ENCODE measurements around the gene PTPRG. TPM values are rescaled to one million over a fixed set of nuclear protein-coding genes. Genes with fewer than 3 reads are reported as not detected.

The PTPRG gene
- total and polyA plus RNA-seq, 4 donors = 3.6 to 35.6 (median 8.1) TPM

GRCh38 chr3:61639991-61640390 is 78.6 kb downstream of the PTPRG start:
- TF ChIP-seq CTCF (IDR thresholded peaks at IDR 0.05; ENCODE audit: low read depth, low read length, missing input control) (no peak), RXRA (IDR thresholded peaks at IDR 0.05) (no peak), YY1 (IDR thresholded peaks at IDR 0.05) (no peak), NR2F2 (IDR thresholded peaks at IDR 0.05) (no peak), FOXA1 (IDR thresholded peaks at IDR 0.05) (no peak), SP1 (IDR thresholded peaks at IDR 0.05) (no peak), MAX (IDR thresholded peaks at IDR 0.05) (no peak), GABPA (IDR thresholded peaks at IDR 0.05 in 1 of 2, conservative IDR thresholded peaks at IDR 0.05 in 1 of 2) (no peak), JUND (IDR thresholded peaks at IDR 0.05) (no peak)
- H3K9ac ChIP-seq (ENCODE audit: low read depth in 1 of 2, low read length in 2 of 2) = no peak overlapping the region
- 96% methylated on average over 2 of the region's 2 CpGs for WGBS

GRCh38 chr3:61645148-61645547 is 83.8 kb downstream of the PTPRG start:
- peak; percentile 30 for TF ChIP-seq FOXA2 (IDR thresholded peaks at IDR 0.05)
- TF ChIP-seq HNF4G (IDR thresholded peaks at IDR 0.05) = no peak
- no peak for TF ChIP-seq EGR1 (IDR thresholded peaks at IDR 0.05; ENCODE audit: low read depth in 2 of 2)
- TF ChIP-seq SP1 (IDR thresholded peaks at IDR 0.05) = peak; percentile 23
- 76% methylated on average over 2 of the region's 2 CpGs for WGBS
- H3K9ac ChIP-seq (ENCODE audit: low read depth in 1 of 2, low read length in 2 of 2) = no peak overlapping the region
- peaks cover 0 to 7% (median 3%) of the 10 kb centered on the region in 4 donors for H3K9me3 ChIP-seq (ENCODE audit: control insufficient read depth in 4 of 4, low read length in 3 of 4)
- no peaks in the 10 kb centered on the region for H3K27me3 ChIP-seq (ENCODE audit: control insufficient read depth in 4 of 4, insufficient read depth in 4 of 4, low read length in 3 of 4)
- H3K4me1 ChIP-seq (ENCODE audit: control insufficient read depth in 4 of 4, insufficient read depth in 4 of 4, low read length in 3 of 4) = peaks cover 0 to 16% (median 5%) of the 10 kb centered on the region in 4 donors
- no peaks in the 10 kb centered on the region for H3K36me3 ChIP-seq (ENCODE audit: control insufficient read depth in 4 of 4, insufficient read depth in 3 of 4, low read depth in 1 of 4, low read length in 3 of 4)
- H3K4me3 ChIP-seq (ENCODE audit: low read depth in 1 of 3, low read length in 3 of 3) = no peak overlapping the region
- no peak for DNase-seq (ENCODE audit: low spot score)
- H3K27ac ChIP-seq (ENCODE audit: low read depth in 1 of 2, low read length in 2 of 2) = no peak overlapping the region

More at GRCh38 chr3:61639991-61640390, 78.6 kb downstream of the PTPRG start:
- no peaks in the 10 kb centered on the region for H3K9me3 ChIP-seq (ENCODE audit: control insufficient read depth in 4 of 4, low read length in 3 of 4)
- peaks cover 1 to 23% (median 15%) of the 10 kb centered on the region in 4 donors for H3K4me1 ChIP-seq (ENCODE audit: control insufficient read depth in 4 of 4, insufficient read depth in 4 of 4, low read length in 3 of 4)
- H3K4me3 ChIP-seq (ENCODE audit: low read depth in 1 of 3, low read length in 3 of 3) = no peak overlapping the region
- no peak overlapping the region for H3K27ac ChIP-seq (ENCODE audit: low read depth in 1 of 2, low read length in 2 of 2)
- no peaks in the 10 kb centered on the region for H3K27me3 ChIP-seq (ENCODE audit: control insufficient read depth in 4 of 4, insufficient read depth in 4 of 4, low read length in 3 of 4)
- DNase-seq (ENCODE audit: low spot score) = no peak
- no peaks in the 10 kb centered on the region for H3K36me3 ChIP-seq (ENCODE audit: control insufficient read depth in 4 of 4, insufficient read depth in 3 of 4, low read depth in 1 of 4, low read length in 3 of 4)

GRCh38 chr3:61646360-61646759 is 85.0 kb downstream of the PTPRG start:
- H3K4me3 ChIP-seq (ENCODE audit: low read depth in 1 of 3, low read length in 3 of 3) = no peak overlapping the region
- no peak overlapping the region for H3K9ac ChIP-seq (ENCODE audit: low read depth in 1 of 2, low read length in 2 of 2)
- peaks cover 0 to 7% (median 3%) of the 10 kb centered on the region in 4 donors for H3K9me3 ChIP-seq (ENCODE audit: control insufficient read depth in 4 of 4, low read length in 3 of 4)
- TF ChIP-seq HNF4G (IDR thresholded peaks at IDR 0.05) (no peak), FOXA2 (IDR thresholded peaks at IDR 0.05) (no peak), REST (IDR thresholded peaks at IDR 0.05) (no peak), EGR1 (IDR thresholded peaks at IDR 0.05; ENCODE audit: low read depth in 2 of 2) (no peak), TAF1 (conservative IDR thresholded peaks at IDR 0.05) (no peak), CTCF (IDR thresholded peaks at IDR 0.05; ENCODE audit: low read depth, low read length, missing input control) (no peak), MAX (IDR thresholded peaks at IDR 0.05) (no peak), ATF3 (IDR thresholded peaks at IDR 0.05) (no peak), HNF4A (conservative IDR thresholded peaks at IDR 0.05) (no peak), RAD21 (IDR thresholded peaks at IDR 0.05) (no peak), NR2F2 (IDR thresholded peaks at IDR 0.05) (no peak), ZBTB33 (IDR thresholded peaks at IDR 0.05) (no peak)
- H3K4me1 ChIP-seq (ENCODE audit: control insufficient read depth in 4 of 4, insufficient read depth in 4 of 4, low read length in 3 of 4) = peaks cover 0 to 16% (median 5%) of the 10 kb centered on the region in 4 donors
- H3K27ac ChIP-seq (ENCODE audit: low read depth in 1 of 2, low read length in 2 of 2) = no peak overlapping the region
- 98% methylated on average over 1 of the region's 1 CpG for WGBS
- H3K36me3 ChIP-seq (ENCODE audit: control insufficient read depth in 4 of 4, insufficient read depth in 3 of 4, low read depth in 1 of 4, low read length in 3 of 4) = no peaks in the 10 kb centered on the region
- H3K27me3 ChIP-seq (ENCODE audit: control insufficient read depth in 4 of 4, insufficient read depth in 4 of 4, low read length in 3 of 4) = no peaks in the 10 kb centered on the region
- no peak for DNase-seq (ENCODE audit: low spot score)

All from liver (tissue), 9 donors.